GM12878 (cell line): Measurements from ENCODE around the gene LENEP. TPM values are rescaled to one million over a fixed set of nuclear protein-coding genes. Genes with fewer than 3 reads are reported as not detected.

ENCODE experiments used
- BMI1 ChIP-seq: fragments of 450-650 bp; IDR thresholded peaks from 2 replicates; pipeline ENCODE4 v1.6.1; 2016; ENCODE audit warnings: mild to moderate bottlenecking, moderate library complexity, borderline replicate concordance
- ETV6 ChIP-seq, 2 experiments: fragments of 450-650 bp in 1 of 2; IDR thresholded peaks in 1 of 2; conservative IDR thresholded peaks in 1 of 2; 2 replicates each; pipeline ENCODE4 v1.6.1; 2014; ENCODE audit warnings: antibody characterized with exemption in 1 of 2, borderline replicate concordance in 1 of 2, low read depth in 1 of 2, mild to moderate bottlenecking in 1 of 2, moderate library complexity in 1 of 2
- EZH2 ChIP-seq: IDR thresholded peaks from 2 replicates; pipeline ENCODE4 v1.6.1; 2012; ENCODE audit warnings: low read depth, mild to moderate bottlenecking, control low read depth, inconsistent platforms, low read length, borderline replicate concordance; ENCODE audit not compliant: control insufficient read depth
- GATAD2B ChIP-seq: fragments of 450-650 bp; conservative IDR thresholded peaks from 2 replicates; pipeline ENCODE4 v1.6.1; 2017; ENCODE audit warnings: low read depth, mild to moderate bottlenecking, moderate library complexity
- IKZF1 ChIP-seq: fragments of 450-650 bp; conservative IDR thresholded peaks from 2 replicates; pipeline ENCODE4 v1.6.1; 2017; ENCODE audit warnings: antibody characterized with exemption, mild to moderate bottlenecking
- JUNB ChIP-seq: IDR thresholded peaks from 2 replicates; pipeline ENCODE4 v1.6.1; 2016; ENCODE audit warnings: antibody characterized with exemption, mild to moderate bottlenecking
- JUND ChIP-seq: IDR thresholded peaks from 2 replicates; pipeline ENCODE4 v1.6.1; 2012; ENCODE audit warnings: low read depth, mild to moderate bottlenecking, low read length, improper control_type of control experiment, moderate library complexity
- MEF2A ChIP-seq: IDR thresholded peaks from 2 replicates; pipeline ENCODE4 v1.6.1; 2011; ENCODE audit warnings: low read depth, mild to moderate bottlenecking, low read length, moderate library complexity; ENCODE audit not compliant: insufficient read depth
- MXI1 ChIP-seq: fragments of 150-350 bp; IDR thresholded peaks from 2 replicates; pipeline ENCODE4 v1.6.1; 2011; ENCODE audit warnings: low read depth, mild to moderate bottlenecking, inconsistent platforms, low read length, improper control_type of control experiment
- MYB ChIP-seq: fragments of 150-350 bp; IDR thresholded peaks from 2 replicates; pipeline ENCODE4 v1.6.1; 2014; ENCODE audit warnings: mild to moderate bottlenecking, low read depth, low read length, borderline replicate concordance
- MYC ChIP-seq: IDR thresholded peaks from 2 replicates; pipeline ENCODE4 v1.6.1; 2011; ENCODE audit warnings: mild to moderate bottlenecking, low read length, moderate library complexity, inconsistent platforms; ENCODE audit not compliant: insufficient read depth, insufficient replicate concordance, insufficient read length, severe bottlenecking
- NFIC ChIP-seq: IDR thresholded peaks from 2 replicates; pipeline ENCODE4 v1.6.1; 2012; ENCODE audit warnings: low read depth, mild to moderate bottlenecking, inconsistent platforms, low read length, moderate library complexity
- NR2C1 ChIP-seq: fragments of 450-650 bp; IDR thresholded peaks from 2 replicates; pipeline ENCODE4 v1.6.1; 2017; ENCODE audit warnings: antibody characterized with exemption, mild to moderate bottlenecking, moderate library complexity
- POLR2A ChIP-seq: IDR thresholded peaks from 2 replicates; pipeline ENCODE4 v1.6.1; 2011; ENCODE audit warnings: low read depth, mild to moderate bottlenecking, low read length
- SUPT20H ChIP-seq: IDR thresholded peaks from 2 replicates; pipeline ENCODE4 v1.6.1; 2011; ENCODE audit warnings: low read depth, mild to moderate bottlenecking, low read length, moderate library complexity, borderline replicate concordance; ENCODE audit not compliant: control insufficient read depth
- ZNF622 ChIP-seq: fragments of 450-650 bp; IDR thresholded peaks from 2 replicates; pipeline ENCODE4 v1.6.1; 2017; ENCODE audit warnings: mild to moderate bottlenecking, inconsistent platforms
- ZZZ3 ChIP-seq: IDR thresholded peaks from 2 replicates; pipeline ENCODE4 v1.6.1; 2011; ENCODE audit warnings: low read depth; ENCODE audit not compliant: control insufficient read depth, insufficient read length
- polyA plus RNA-seq, 11 experiments: library from polyadenylated mRNA; depleted of rRNA in 4 of 11; unstranded in 6 of 11; stranded (reverse) in 5 of 11; fragments of >200 nt; fragmentation: Nextera tagmentation in 4 of 11; fragmentation: Illumina TruSeq in 1 of 11; extraction: Ambion mirVana in 4 of 11; extraction: Trizol in 1 of 11; gene quantifications; 1 replicate in 1 of 11; 2 replicates in 10 of 11; pipeline versions ENCODE4 v1.2.1 to v1.2.3, GENCODE V29; 2011 to 2016; ENCODE audit warnings: inconsistent platforms in 2 of 11, missing spikeins in 2 of 11, low read depth in 1 of 11
- total RNA-seq, 4 experiments: library from RNA; depleted of rRNA in 3 of 4; stranded (reverse); fragments of >200 nt in 3 of 4; fragmentation: Illumina TruSeq in 1 of 4; extraction: Trizol in 1 of 4; gene quantifications; 2 replicates each; pipeline versions ENCODE4 v1.2.1 to v1.2.3, GENCODE V29; 2013 to 2021
- TF ChIP-seq, protein P1 (sequence below): IDR thresholded peaks from 2 replicates; pipeline ENCODE4 v1.6.1; 2012; ENCODE audit warnings: improper control_type of control experiment, low read depth, low read length; ENCODE audit not compliant: insufficient replicate concordance
- TF ChIP-seq, protein P2 (sequence below): fragments of 450-650 bp; IDR thresholded peaks from 2 replicates; pipeline ENCODE4 v1.6.1; 2016; ENCODE audit warnings: mild to moderate bottlenecking
- TF ChIP-seq, protein P3 (sequence below): fragments of 450-650 bp; IDR thresholded peaks from 2 replicates; pipeline ENCODE4 v1.6.1; 2017; ENCODE audit warnings: low read depth, mild to moderate bottlenecking, moderate library complexity
- TF ChIP-seq, protein P4 (sequence below): fragments of 450-650 bp; IDR thresholded peaks from 2 replicates; pipeline ENCODE4 v1.6.1; 2014; ENCODE audit warnings: mild to moderate bottlenecking

The LENEP gene
- total and polyA plus RNA-seq, 10 of the 15 experiments (the other 5 are each of a cell fraction or from before 2014, with no cell fraction given), result 0.27 to 1.1 (median 0.64) TPM; not detected in 7

DNA sequence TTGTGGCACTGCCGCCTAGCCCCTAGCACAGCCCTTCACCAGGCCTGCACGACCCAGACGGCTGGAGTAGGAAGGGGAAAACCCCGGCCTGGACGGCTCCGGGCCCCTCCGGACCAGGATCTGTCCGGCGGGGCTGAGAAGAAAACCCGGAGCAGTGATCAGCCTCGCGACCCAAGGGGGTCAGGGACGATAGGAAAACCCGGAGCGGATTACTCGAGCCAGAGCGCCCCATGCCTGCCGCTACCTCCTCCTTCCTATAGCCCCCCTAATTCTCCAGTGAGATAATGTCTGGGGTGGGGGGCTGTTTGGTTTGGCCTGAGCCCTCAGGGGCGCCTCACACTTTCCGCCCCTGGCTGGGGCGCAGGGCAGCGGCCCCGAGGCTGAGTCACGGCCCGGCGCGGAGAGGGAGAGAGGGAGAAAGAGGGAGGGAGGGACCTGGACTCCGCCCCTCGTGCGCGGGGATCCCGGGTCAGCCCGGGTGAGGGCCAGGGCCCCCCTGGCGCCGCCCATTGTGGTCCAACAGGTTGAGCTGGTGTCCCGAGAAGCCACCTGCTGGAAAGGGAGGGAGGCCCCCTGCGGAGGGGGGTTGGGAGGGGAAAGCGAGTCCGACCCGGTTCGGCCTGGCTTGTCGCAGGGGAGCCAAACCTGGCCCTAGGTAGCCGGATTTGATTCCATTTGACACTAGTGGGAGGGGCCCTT is 7.5 kb downstream of the LENEP start (continued):
- TF ChIP-seq SUPT20H (no peak), MYB (no peak), ZZZ3 (no peak), JUND (no peak), NR2C1 (peak; percentile 50), MXI1 (no peak; the same call in none of the 2 replicates), ZNF622 (no peak), BMI1 (no peak), POLR2A (peak; percentile 63; the same call in 1 of the 2 replicates), JUNB (no peak), NFIC (no peak), IKZF1 (peak; percentile 85), EZH2 (no peak), MEF2A (0 out of 2 replicates have a peak, but pooled peaks have one; percentile 24), ETV6 (conservative IDR thresholded peaks at IDR 0.05 in 1 of 2, IDR thresholded peaks at IDR 0.05 in 1 of 2; ENCODE audit: borderline replicate concordance in 1 of 2, low read depth in 1 of 2) (no peak), GATAD2B (peak; percentile 93), MYC (peak; percentile 65)
- TF ChIP-seq, protein P1, sequence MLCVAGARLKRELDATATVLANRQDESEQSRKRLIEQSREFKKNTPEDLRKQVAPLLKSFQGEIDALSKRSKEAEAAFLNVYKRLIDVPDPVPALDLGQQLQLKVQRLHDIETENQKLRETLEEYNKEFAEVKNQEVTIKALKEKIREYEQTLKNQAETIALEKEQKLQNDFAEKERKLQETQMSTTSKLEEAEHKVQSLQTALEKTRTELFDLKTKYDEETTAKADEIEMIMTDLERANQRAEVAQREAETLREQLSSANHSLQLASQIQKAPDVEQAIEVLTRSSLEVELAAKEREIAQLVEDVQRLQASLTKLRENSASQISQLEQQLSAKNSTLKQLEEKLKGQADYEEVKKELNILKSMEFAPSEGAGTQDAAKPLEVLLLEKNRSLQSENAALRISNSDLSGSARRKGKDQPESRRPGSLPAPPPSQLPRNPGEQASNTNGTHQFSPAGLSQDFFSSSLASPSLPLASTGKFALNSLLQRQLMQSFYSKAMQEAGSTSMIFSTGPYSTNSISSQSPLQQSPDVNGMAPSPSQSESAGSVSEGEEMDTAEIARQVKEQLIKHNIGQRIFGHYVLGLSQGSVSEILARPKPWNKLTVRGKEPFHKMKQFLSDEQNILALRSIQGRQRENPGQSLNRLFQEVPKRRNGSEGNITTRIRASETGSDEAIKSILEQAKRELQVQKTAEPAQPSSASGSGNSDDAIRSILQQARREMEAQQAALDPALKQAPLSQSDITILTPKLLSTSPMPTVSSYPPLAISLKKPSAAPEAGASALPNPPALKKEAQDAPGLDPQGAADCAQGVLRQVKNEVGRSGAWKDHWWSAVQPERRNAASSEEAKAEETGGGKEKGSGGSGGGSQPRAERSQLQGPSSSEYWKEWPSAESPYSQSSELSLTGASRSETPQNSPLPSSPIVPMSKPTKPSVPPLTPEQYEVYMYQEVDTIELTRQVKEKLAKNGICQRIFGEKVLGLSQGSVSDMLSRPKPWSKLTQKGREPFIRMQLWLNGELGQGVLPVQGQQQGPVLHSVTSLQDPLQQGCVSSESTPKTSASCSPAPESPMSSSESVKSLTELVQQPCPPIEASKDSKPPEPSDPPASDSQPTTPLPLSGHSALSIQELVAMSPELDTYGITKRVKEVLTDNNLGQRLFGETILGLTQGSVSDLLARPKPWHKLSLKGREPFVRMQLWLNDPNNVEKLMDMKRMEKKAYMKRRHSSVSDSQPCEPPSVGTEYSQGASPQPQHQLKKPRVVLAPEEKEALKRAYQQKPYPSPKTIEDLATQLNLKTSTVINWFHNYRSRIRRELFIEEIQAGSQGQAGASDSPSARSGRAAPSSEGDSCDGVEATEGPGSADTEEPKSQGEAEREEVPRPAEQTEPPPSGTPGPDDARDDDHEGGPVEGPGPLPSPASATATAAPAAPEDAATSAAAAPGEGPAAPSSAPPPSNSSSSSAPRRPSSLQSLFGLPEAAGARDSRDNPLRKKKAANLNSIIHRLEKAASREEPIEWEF, result no peak
- TF ChIP-seq, protein P2, sequence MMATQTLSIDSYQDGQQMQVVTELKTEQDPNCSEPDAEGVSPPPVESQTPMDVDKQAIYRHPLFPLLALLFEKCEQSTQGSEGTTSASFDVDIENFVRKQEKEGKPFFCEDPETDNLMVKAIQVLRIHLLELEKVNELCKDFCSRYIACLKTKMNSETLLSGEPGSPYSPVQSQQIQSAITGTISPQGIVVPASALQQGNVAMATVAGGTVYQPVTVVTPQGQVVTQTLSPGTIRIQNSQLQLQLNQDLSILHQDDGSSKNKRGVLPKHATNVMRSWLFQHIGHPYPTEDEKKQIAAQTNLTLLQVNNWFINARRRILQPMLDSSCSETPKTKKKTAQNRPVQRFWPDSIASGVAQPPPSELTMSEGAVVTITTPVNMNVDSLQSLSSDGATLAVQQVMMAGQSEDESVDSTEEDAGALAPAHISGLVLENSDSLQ, result peak; percentile 60
- TF ChIP-seq, protein P3, sequence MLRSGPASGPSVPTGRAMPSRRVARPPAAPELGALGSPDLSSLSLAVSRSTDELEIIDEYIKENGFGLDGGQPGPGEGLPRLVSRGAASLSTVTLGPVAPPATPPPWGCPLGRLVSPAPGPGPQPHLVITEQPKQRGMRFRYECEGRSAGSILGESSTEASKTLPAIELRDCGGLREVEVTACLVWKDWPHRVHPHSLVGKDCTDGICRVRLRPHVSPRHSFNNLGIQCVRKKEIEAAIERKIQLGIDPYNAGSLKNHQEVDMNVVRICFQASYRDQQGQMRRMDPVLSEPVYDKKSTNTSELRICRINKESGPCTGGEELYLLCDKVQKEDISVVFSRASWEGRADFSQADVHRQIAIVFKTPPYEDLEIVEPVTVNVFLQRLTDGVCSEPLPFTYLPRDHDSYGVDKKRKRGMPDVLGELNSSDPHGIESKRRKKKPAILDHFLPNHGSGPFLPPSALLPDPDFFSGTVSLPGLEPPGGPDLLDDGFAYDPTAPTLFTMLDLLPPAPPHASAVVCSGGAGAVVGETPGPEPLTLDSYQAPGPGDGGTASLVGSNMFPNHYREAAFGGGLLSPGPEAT, result peak; percentile 100
- TF ChIP-seq, protein P4, sequence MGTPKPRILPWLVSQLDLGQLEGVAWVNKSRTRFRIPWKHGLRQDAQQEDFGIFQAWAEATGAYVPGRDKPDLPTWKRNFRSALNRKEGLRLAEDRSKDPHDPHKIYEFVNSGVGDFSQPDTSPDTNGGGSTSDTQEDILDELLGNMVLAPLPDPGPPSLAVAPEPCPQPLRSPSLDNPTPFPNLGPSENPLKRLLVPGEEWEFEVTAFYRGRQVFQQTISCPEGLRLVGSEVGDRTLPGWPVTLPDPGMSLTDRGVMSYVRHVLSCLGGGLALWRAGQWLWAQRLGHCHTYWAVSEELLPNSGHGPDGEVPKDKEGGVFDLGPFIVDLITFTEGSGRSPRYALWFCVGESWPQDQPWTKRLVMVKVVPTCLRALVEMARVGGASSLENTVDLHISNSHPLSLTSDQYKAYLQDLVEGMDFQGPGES, result no peak
